ENCODE measurements around the gene PRKAG2. TPM values are rescaled to one million over a fixed set of nuclear protein-coding genes. Genes with fewer than 3 reads are reported as not detected.

The PRKAG2 gene
- total RNA-seq, 2 donors from 2014 or later: 38.3 to 78.5 TPM

- no peaks in the 10 kb centered on the region for H3K36me3 ChIP-seq
- H3K9me3 ChIP-seq: no peaks in the 10 kb centered on the region
- H3K27me3 ChIP-seq (replicated peaks; ENCODE audit: insufficient read depth): no peaks in the 10 kb centered on the region
- H3K27ac ChIP-seq: no peak overlapping the region
- no peak for ATAC-seq (ENCODE audit: insufficient number of reproducible peaks, low FRiP score, low read depth)
- no peak overlapping the region for H3K4me3 ChIP-seq
- TF ChIP-seq, protein P1, sequence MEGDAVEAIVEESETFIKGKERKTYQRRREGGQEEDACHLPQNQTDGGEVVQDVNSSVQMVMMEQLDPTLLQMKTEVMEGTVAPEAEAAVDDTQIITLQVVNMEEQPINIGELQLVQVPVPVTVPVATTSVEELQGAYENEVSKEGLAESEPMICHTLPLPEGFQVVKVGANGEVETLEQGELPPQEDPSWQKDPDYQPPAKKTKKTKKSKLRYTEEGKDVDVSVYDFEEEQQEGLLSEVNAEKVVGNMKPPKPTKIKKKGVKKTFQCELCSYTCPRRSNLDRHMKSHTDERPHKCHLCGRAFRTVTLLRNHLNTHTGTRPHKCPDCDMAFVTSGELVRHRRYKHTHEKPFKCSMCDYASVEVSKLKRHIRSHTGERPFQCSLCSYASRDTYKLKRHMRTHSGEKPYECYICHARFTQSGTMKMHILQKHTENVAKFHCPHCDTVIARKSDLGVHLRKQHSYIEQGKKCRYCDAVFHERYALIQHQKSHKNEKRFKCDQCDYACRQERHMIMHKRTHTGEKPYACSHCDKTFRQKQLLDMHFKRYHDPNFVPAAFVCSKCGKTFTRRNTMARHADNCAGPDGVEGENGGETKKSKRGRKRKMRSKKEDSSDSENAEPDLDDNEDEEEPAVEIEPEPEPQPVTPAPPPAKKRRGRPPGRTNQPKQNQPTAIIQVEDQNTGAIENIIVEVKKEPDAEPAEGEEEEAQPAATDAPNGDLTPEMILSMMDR (IDR thresholded peaks at IDR 0.05): no peak
- peaks cover 0 to 4% of the 10 kb centered on the region in 2 donors for H3K4me1 ChIP-seq (ENCODE audit: control insufficient read depth in 1 of 2, low read depth in 2 of 2)
- DNase-seq (ENCODE audit: low spot score): no peak
Observed at GRCh38 chr7:151923097-151923876, 46.4 kb upstream of the PRKAG2 start.

GRCh38 chr7:151921451-151921850, 44.5 kb upstream of the PRKAG2 start:
- TF ChIP-seq, protein P1 (IDR thresholded peaks at IDR 0.05): no peak
- ATAC-seq (ENCODE audit: insufficient number of reproducible peaks, low FRiP score, low read depth) (no peak), DNase-seq (ENCODE audit: low spot score) (no peak)
- Histone ChIP-seq H3K36me3 (no peaks in the 10 kb centered on the region), H3K27ac (no peak overlapping the region), H3K4me1 (ENCODE audit: control insufficient read depth in 1 of 2, low read depth in 2 of 2) (peaks cover 0 to 12% of the 10 kb centered on the region in 2 donors), H3K27me3 (replicated peaks; ENCODE audit: insufficient read depth) (no peaks in the 10 kb centered on the region), H3K9me3 (no peaks in the 10 kb centered on the region), H3K4me3 (no peak overlapping the region)

GRCh38 chr7:151920488-151920887, 43.6 kb upstream of the PRKAG2 start:
- Histone ChIP-seq H3K27ac (no peak overlapping the region), H3K4me3 (no peak overlapping the region), H3K27me3 (replicated peaks; ENCODE audit: insufficient read depth) (no peaks in the 10 kb centered on the region), H3K36me3 (no peaks in the 10 kb centered on the region), H3K4me1 (ENCODE audit: control insufficient read depth in 1 of 2, low read depth in 2 of 2) (peaks cover 0 to 12% of the 10 kb centered on the region in 2 donors), H3K9me3 (no peaks in the 10 kb centered on the region)
- ATAC-seq (ENCODE audit: insufficient number of reproducible peaks, low FRiP score, low read depth) (no peak), DNase-seq (ENCODE audit: low spot score) (no peak)
- TF ChIP-seq, protein P1 (IDR thresholded peaks at IDR 0.05): no peak

GRCh38 chr7:151919595-151919994, 42.7 kb upstream of the PRKAG2 start:
- Histone ChIP-seq H3K27me3 (replicated peaks; ENCODE audit: insufficient read depth) (no peaks in the 10 kb centered on the region), H3K36me3 (no peaks in the 10 kb centered on the region), H3K27ac (no peak overlapping the region), H3K9me3 (peaks cover 2% of the 10 kb centered on the region), H3K4me1 (ENCODE audit: control insufficient read depth in 1 of 2, low read depth in 2 of 2) (peaks cover 0 to 12% of the 10 kb centered on the region in 2 donors), H3K4me3 (no peak overlapping the region)
- TF ChIP-seq, protein P1 (IDR thresholded peaks at IDR 0.05): no peak
- ATAC-seq (ENCODE audit: insufficient number of reproducible peaks, low FRiP score, low read depth) (no peak), DNase-seq (ENCODE audit: low spot score) (no peak)

- no peak overlapping the region for H3K27ac ChIP-seq
- no peaks in the 10 kb centered on the region for H3K36me3 ChIP-seq
- no peaks in the 10 kb centered on the region for H3K27me3 ChIP-seq (replicated peaks; ENCODE audit: insufficient read depth)
- peaks cover 0 to 12% of the 10 kb centered on the region in 2 donors for H3K4me1 ChIP-seq (ENCODE audit: control insufficient read depth in 1 of 2, low read depth in 2 of 2)
- DNase-seq (ENCODE audit: low spot score): no peak
- peaks cover 11% of the 10 kb centered on the region for H3K9me3 ChIP-seq
- no peak for ATAC-seq (ENCODE audit: insufficient number of reproducible peaks, low FRiP score, low read depth)
- H3K4me3 ChIP-seq: no peak overlapping the region
- TF ChIP-seq, protein P1 (IDR thresholded peaks at IDR 0.05): no peak
Observed at GRCh38 chr7:151918510-151918843, 41.6 kb upstream of the PRKAG2 start.
